HG03025 (cell line): Measurements from ENCODE around the gene BPIFA3.

ENCODE experiments used
- ATAC-seq: cut with Tn5 transposase; IDR thresholded peaks from one replicate; pipeline ENCODE4 v1.9.1; 2021; ENCODE audit warnings: mild to moderate bottlenecking, moderate library complexity; ENCODE audit not compliant: unreplicated experiment, low FRiP score

Gene BPIFA3

GRCh38 chr20:33211817-33212424 lies 5.2 kb upstream of the BPIFA3 start:
- ATAC-seq = no peak

- ATAC-seq = no peak
Observed at GRCh38 chr20:33224399-33224798, 7.2 kb downstream of the BPIFA3 start.

GRCh38 chr20:33229843-33230242 lies 12.7 kb downstream of the BPIFA3 start:
- no peak for ATAC-seq

- no peak for ATAC-seq
Observed at GRCh38 chr20:33231237-33231636, 14.1 kb downstream of the BPIFA3 start.

GRCh38 chr20:33232486-33233072 lies 15.4 kb downstream of the BPIFA3 start:
- no peak for ATAC-seq

- no peak for ATAC-seq
Observed at GRCh38 chr20:33233129-33233774, 16.1 kb downstream of the BPIFA3 start.

GRCh38 chr20:33234050-33234449 lies 16.9 kb downstream of the BPIFA3 start:
- ATAC-seq = no peak

- no peak for ATAC-seq
Observed at GRCh38 chr20:33235696-33236095, 18.5 kb downstream of the BPIFA3 start, which contains the start of gene BPIFA1. Gene BPIFA1 (plus strand): TSS chr20:33235996. CDS start chr20:33237712, 1,716 bp downstream.

- ATAC-seq = no peak
Observed at GRCh38 chr20:33236351-33236750, 19.2 kb downstream of the BPIFA3 start.

- ATAC-seq = no peak
Observed at GRCh38 chr20:33237989-33238388, 20.8 kb downstream of the BPIFA3 start.

- no peak for ATAC-seq
Observed at GRCh38 chr20:33239418-33239817, 22.3 kb downstream of the BPIFA3 start.

GRCh38 chr20:33239979-33240736 lies 23.0 kb downstream of the BPIFA3 start:
- no peak for ATAC-seq

GRCh38 chr20:33240923-33241322 lies 23.8 kb downstream of the BPIFA3 start:
- ATAC-seq = no peak

GRCh38 chr20:33242319-33243100 lies 25.4 kb downstream of the BPIFA3 start:
- ATAC-seq = no peak

- ATAC-seq = no peak
Observed at GRCh38 chr20:33246077-33246476, 28.9 kb downstream of the BPIFA3 start.

- ATAC-seq = no peak
Observed at GRCh38 chr20:33249456-33249855, 32.3 kb downstream of the BPIFA3 start.

- no peak for ATAC-seq
Observed at GRCh38 chr20:33250666-33251065, 33.5 kb downstream of the BPIFA3 start.

GRCh38 chr20:33251496-33251895 lies 34.3 kb downstream of the BPIFA3 start:
- no peak for ATAC-seq

- no peak for ATAC-seq
Observed at GRCh38 chr20:33252460-33252859, 35.3 kb downstream of the BPIFA3 start.

- no peak for ATAC-seq
Observed at GRCh38 chr20:33255005-33255404, 37.9 kb downstream of the BPIFA3 start.
